Stomach (tissue), 9 donors: Measurements from ENCODE around the gene PDPN. TPM values are rescaled to one million over a fixed set of nuclear protein-coding genes. Genes with fewer than 3 reads are reported as not detected.

Experiments
- DNase-seq, 2 donors: peaks; one replicate each; pipeline versions ENCODE4 v3.0.0 to v3.0.0-alpha.2; 2013 to 2019
- H3K27ac ChIP-seq, 5 donors: fragments of 200-600 bp in 4 of 5; sonication (generic) in 4 of 5; one replicate each; pipeline ENCODE4 v1.5.1; 2013 to 2019; ENCODE audit warnings: mild to moderate bottlenecking in 1 of 5, moderate library complexity in 1 of 5
- H3K27me3 ChIP-seq, 3 donors: fragments of 200-600 bp; sonication (generic); one replicate each; pipeline ENCODE4 v1.5.1; 2017 to 2019; ENCODE audit warnings: mixed run types in 1 of 3
- H3K36me3 ChIP-seq, 4 donors: fragments of 200-600 bp; sonication (generic); 1 replicate in 3 of 4; 2 replicates in 1 of 4; pipeline ENCODE4 v1.5.1; 2016 to 2019
- H3K4me1 ChIP-seq, 4 donors: fragments of 200-600 bp; sonication (generic); one replicate each; pipeline ENCODE4 v1.5.1; 2016 to 2019
- H3K4me3 ChIP-seq, 4 donors: fragments of 200-600 bp; sonication (generic) in 3 of 4; one replicate each; pipeline ENCODE4 v1.5.1; 2016 to 2019; ENCODE audit warnings: mild to moderate bottlenecking in 1 of 4
- H3K9me3 ChIP-seq, 4 donors: fragments of 200-600 bp; sonication (generic); one replicate each; pipeline ENCODE4 v1.5.1; 2016 to 2019
- EP300 ChIP-seq: sonication (generic); formaldehyde crosslinking; IDR thresholded peaks from one replicate; pipeline ENCODE4 v1.6.1; 2017; ENCODE audit warnings: antibody characterized with exemption
- POLR2A ChIP-seq, 4 donors: fragments of 450-650 bp; IDR thresholded peaks; one replicate each; pipeline ENCODE4 v1.6.1; 2016; ENCODE audit warnings: antibody characterized with exemption in 4 of 4, control low read depth in 2 of 4, mild to moderate bottlenecking in 1 of 4, moderate library complexity in 1 of 4
- POLR2AphosphoS5 ChIP-seq, 3 donors: sonication (generic); formaldehyde crosslinking; IDR thresholded peaks; one replicate each; pipeline ENCODE4 v1.6.1; 2016; ENCODE audit warnings: antibody characterized with exemption in 3 of 3
- WGBS, 5 donors: extraction: QIAGEN DNeasy Blood & Tissue Kit in 3 of 5; methylation state at CpG; one replicate each; pipeline versions ENCODE4 v1.1.5 to v1.1.7; 2013 to 2018; 5-methylcytosine and 5-hydroxymethylcytosine counted together
- intact Hi-C: fragments of 100-400 bp; cut with DNase I; formaldehyde crosslinking; loops from one replicate; pipeline ENCODE4 v1.15.1; 2023; ENCODE audit warnings: low total_unique reads
- polyA plus RNA-seq, 3 donors: library from polyadenylated mRNA; stranded (reverse); fragments of 200-250 nt; gene quantifications; one replicate each; pipeline ENCODE4 v1.2.3, GENCODE V29; 2013
- total RNA-seq, 5 donors: library from RNA; depleted of rRNA; stranded (reverse); fragments of >200 nt; gene quantifications; one replicate each; pipeline versions ENCODE4 v1.1.0 to v1.2.3, GENCODE V29; 2014 to 2016
- TF ChIP-seq, protein P1 (sequence below), 7 experiments: fragments of 450-650 bp in 4 of 7; fragments of 200-600 bp in 3 of 7; sonication (generic) in 3 of 7; IDR thresholded peaks; one replicate each; pipeline ENCODE4 v1.5.1; 2016 to 2019; ENCODE audit warnings: antibody characterized with exemption in 7 of 7, control low read depth in 2 of 7, mild to moderate bottlenecking in 1 of 7
- donor health status: healthy with polysubstance abuse.
- donor health status: Bipolar disorder and iron deficiency.
- donor health status: healthy.

PDPN gene
- total and polyA plus RNA-seq, 8 donors: 2.9 to 37.4 (median 24.4) TPM; not detected in 1

DNA sequence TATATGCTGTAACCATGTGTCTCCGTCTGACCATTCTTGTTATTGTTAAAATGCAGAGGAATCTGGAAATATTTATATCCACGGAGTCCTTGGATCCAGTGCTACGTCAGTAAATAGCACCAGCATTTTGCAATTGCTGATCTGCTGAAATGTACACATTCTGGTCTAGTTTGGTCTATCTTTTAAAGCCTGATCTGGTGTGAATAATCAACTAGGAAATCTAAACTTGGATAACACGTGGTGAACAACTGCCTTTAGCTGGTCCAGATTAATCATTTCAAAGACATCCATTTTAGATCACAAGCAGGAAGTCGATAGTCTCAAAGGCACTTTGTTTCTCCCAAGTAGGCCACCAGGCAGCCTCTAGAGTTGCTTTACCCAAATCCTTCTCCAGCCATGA is 32.6 kb downstream of the PDPN start:
- intact Hi-C loops: no loop called here
- WGBS, 5 donors: 51 to 66% (median 60%) methylated on average over 5 of the region's 5 CpGs
- peaks cover 0 to 32% (median 27%) of the 10 kb centered on the region in 4 donors for H3K4me1 ChIP-seq
- no peak overlapping the region for H3K4me3 ChIP-seq
- no peaks in the 10 kb centered on the region for H3K27me3 ChIP-seq
- peak overlapping the region; percentile 5 to 86 (median 70) for H3K27ac ChIP-seq
- no peak for TF ChIP-seq POLR2A (IDR thresholded peaks at IDR 0.05)
- TF ChIP-seq POLR2AphosphoS5 (IDR thresholded peaks at IDR 0.05): no peak
- TF ChIP-seq, protein P1, sequence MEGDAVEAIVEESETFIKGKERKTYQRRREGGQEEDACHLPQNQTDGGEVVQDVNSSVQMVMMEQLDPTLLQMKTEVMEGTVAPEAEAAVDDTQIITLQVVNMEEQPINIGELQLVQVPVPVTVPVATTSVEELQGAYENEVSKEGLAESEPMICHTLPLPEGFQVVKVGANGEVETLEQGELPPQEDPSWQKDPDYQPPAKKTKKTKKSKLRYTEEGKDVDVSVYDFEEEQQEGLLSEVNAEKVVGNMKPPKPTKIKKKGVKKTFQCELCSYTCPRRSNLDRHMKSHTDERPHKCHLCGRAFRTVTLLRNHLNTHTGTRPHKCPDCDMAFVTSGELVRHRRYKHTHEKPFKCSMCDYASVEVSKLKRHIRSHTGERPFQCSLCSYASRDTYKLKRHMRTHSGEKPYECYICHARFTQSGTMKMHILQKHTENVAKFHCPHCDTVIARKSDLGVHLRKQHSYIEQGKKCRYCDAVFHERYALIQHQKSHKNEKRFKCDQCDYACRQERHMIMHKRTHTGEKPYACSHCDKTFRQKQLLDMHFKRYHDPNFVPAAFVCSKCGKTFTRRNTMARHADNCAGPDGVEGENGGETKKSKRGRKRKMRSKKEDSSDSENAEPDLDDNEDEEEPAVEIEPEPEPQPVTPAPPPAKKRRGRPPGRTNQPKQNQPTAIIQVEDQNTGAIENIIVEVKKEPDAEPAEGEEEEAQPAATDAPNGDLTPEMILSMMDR (IDR thresholded peaks at IDR 0.05): no peak
- no peak for TF ChIP-seq EP300
- H3K36me3 ChIP-seq: peaks cover 0 to 15% (median 4%) of the 10 kb centered on the region in 4 donors
- no peak for DNase-seq
- H3K9me3 ChIP-seq: no peaks in the 10 kb centered on the region

DNA sequence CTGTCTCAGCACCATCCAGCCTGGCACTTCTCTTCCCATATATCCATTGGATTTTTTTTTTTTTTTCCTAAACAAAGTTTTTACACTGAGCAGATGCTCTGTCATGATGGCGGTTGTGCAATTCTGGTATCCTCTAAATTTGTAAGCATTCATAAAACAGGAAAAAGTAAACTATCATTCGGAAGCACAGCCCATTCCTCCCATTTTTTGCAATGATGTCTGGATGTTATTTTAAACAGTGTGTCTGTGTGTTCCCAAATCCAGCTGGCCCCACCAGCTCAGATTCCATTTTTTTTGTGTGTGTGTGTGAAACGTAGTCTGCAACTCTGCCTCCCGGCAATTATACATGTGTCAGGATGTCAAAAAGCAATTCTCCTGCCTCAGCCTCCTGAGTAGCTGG is 33.5 kb downstream of the PDPN start:
- Histone ChIP-seq H3K36me3 (peaks cover 0 to 11% (median 4%) of the 10 kb centered on the region in 4 donors), H3K9me3 (no peaks in the 10 kb centered on the region), H3K27ac (peak overlapping the region; percentile 17 to 86 (median 77)), H3K4me1 (peaks cover 0 to 32% (median 27%) of the 10 kb centered on the region in 4 donors), H3K4me3 (no peak overlapping the region), H3K27me3 (no peaks in the 10 kb centered on the region)
- DNase-seq: peak in 1 of 2 donors; percentile 44
- 63 to 81% (median 66%) methylated on average over 4 of the region's 4 CpGs for WGBS, 5 donors
- intact Hi-C loops: no loop called here
- no peak for TF ChIP-seq POLR2A (IDR thresholded peaks at IDR 0.05)
- TF ChIP-seq, protein P1 (IDR thresholded peaks at IDR 0.05): no peak
- TF ChIP-seq POLR2AphosphoS5 (IDR thresholded peaks at IDR 0.05): peak; percentile 53 to 59 (median 54)
- TF ChIP-seq EP300: no peak

DNA sequence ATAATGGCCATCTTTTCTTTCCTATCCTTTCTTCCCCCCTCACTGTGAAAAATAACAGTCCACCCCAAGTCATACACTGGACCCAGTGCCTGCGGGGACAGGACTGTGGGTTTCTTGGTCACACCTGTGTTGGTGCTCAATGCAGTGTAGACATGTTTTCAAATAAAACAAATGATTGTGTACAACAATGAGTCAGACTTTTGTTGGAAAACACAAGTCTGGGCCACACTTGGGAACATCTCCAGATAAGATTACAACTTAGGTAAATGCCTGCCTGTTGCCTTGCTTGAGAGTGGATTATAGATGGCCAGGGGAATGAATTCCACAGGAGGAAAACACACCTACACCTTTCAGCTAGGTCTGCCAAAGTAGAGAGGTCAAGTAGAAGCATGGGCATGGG is 34.1 kb downstream of the PDPN start:
- no peak for DNase-seq
- WGBS, 5 donors: 55 to 81% (median 63%) methylated on average over 1 of the region's 1 CpG

GRCh38 chr1:13618483-13618882 is 34.9 kb downstream of the PDPN start:
- 89 to 96% (median 91%) methylated on average over 8 to 11 of the region's 11 CpGs for WGBS, 5 donors
- peak overlapping the region; percentile 25 to 86 (median 77) for H3K27ac ChIP-seq

More for the DNA sequence above, 34.1 kb downstream of the PDPN start:
- Histone ChIP-seq H3K27me3 (no peaks in the 10 kb centered on the region), H3K9me3 (no peaks in the 10 kb centered on the region), H3K27ac (peak overlapping the region; percentile 19 to 86 (median 77)), H3K36me3 (peaks cover 0 to 9% (median 4%) of the 10 kb centered on the region in 4 donors), H3K4me3 (no peak overlapping the region), H3K4me1 (peaks cover 0 to 32% (median 27%) of the 10 kb centered on the region in 4 donors)
- no peak for TF ChIP-seq POLR2AphosphoS5 (IDR thresholded peaks at IDR 0.05)
- TF ChIP-seq EP300: no peak
- TF ChIP-seq POLR2A (IDR thresholded peaks at IDR 0.05): no peak
- TF ChIP-seq, protein P1 (IDR thresholded peaks at IDR 0.05): no peak
- intact Hi-C loops: no loop called here

More at GRCh38 chr1:13618483-13618882, 34.9 kb downstream of the PDPN start:
- H3K4me1 ChIP-seq: peaks cover 0 to 32% (median 27%) of the 10 kb centered on the region in 4 donors
- DNase-seq: no peak
- H3K27me3 ChIP-seq: no peaks in the 10 kb centered on the region
- H3K4me3 ChIP-seq: no peak overlapping the region
- TF ChIP-seq POLR2AphosphoS5 (IDR thresholded peaks at IDR 0.05): no peak
- TF ChIP-seq POLR2A (IDR thresholded peaks at IDR 0.05): no peak
- TF ChIP-seq EP300: no peak
- TF ChIP-seq, protein P1 (IDR thresholded peaks at IDR 0.05): no peak
- H3K9me3 ChIP-seq: no peaks in the 10 kb centered on the region
- peaks cover 0 to 9% (median 4%) of the 10 kb centered on the region in 4 donors for H3K36me3 ChIP-seq
- intact Hi-C loops: no loop called here
